Small intestine (tissue), 7 donors: ENCODE measurements around the gene TMEM132C. TPM values are rescaled to one million over a fixed set of nuclear protein-coding genes. Genes with fewer than 3 reads are reported as not detected.

ENCODE experiments used
- DNase-seq, 2 donors: peaks; one replicate each; pipeline versions ENCODE4 v3.0.0 to v3.0.0-alpha.2; 2013
- FAIRE-seq: peaks from 2 replicates; lab custom pipeline; 2012; peaks lifted over from hg19 to GRCh38; lab: Jason Lieb, UNC
- H3K27ac ChIP-seq, 3 donors: one replicate each; pipeline ENCODE4 v1.5.1; 2013; ENCODE audit warnings: low read length in 2 of 3, mild to moderate bottlenecking in 2 of 3, control low read depth in 1 of 3, inconsistent platforms in 1 of 3, low read depth in 1 of 3, moderate library complexity in 1 of 3
- H3K27me3 ChIP-seq, 3 donors: one replicate each; pipeline ENCODE4 v1.6.1; 2013; ENCODE audit warnings: low read length in 3 of 3, inconsistent platforms in 1 of 3; ENCODE audit not compliant: control insufficient read depth in 3 of 3, insufficient read depth in 3 of 3
- H3K36me3 ChIP-seq, 3 donors: one replicate each; pipeline ENCODE4 v1.6.1; 2013; ENCODE audit warnings: low read length in 3 of 3, inconsistent platforms in 1 of 3, low read depth in 1 of 3, mild to moderate bottlenecking in 1 of 3, moderate library complexity in 1 of 3; ENCODE audit not compliant: control insufficient read depth in 3 of 3, insufficient read depth in 2 of 3
- H3K4me1 ChIP-seq, 3 donors: one replicate each; pipeline ENCODE4 v1.6.1; 2013; ENCODE audit warnings: low read length in 2 of 3, inconsistent platforms in 1 of 3, low read depth in 1 of 3, mild to moderate bottlenecking in 1 of 3, moderate library complexity in 1 of 3; ENCODE audit not compliant: control insufficient read depth in 3 of 3, insufficient read depth in 2 of 3
- H3K4me3 ChIP-seq, 3 donors: one replicate each; pipeline ENCODE4 v1.5.1; 2013; ENCODE audit warnings: low read length in 3 of 3, control low read depth in 1 of 3, inconsistent platforms in 1 of 3, low read depth in 1 of 3, mild to moderate bottlenecking in 1 of 3, moderate library complexity in 1 of 3
- H3K9me3 ChIP-seq, 2 donors: one replicate each; pipeline ENCODE4 v1.6.1; 2013; ENCODE audit warnings: low read depth in 1 of 2, low read length in 1 of 2; ENCODE audit not compliant: control insufficient read depth in 2 of 2, insufficient read depth in 1 of 2
- WGBS, 3 donors: extraction: QIAGEN DNeasy Blood & Tissue Kit; methylation state at CpG; one replicate each; pipeline ENCODE4 v1.1.7; 2013; 5-methylcytosine and 5-hydroxymethylcytosine counted together
- polyA plus RNA-seq, 4 donors: library from polyadenylated mRNA; stranded (reverse) in 3 of 4; unstranded in 1 of 4; fragments of 200-250 nt in 3 of 4; fragments of 120-200 nt in 1 of 4; gene quantifications; one replicate each; pipeline versions ENCODE4 v1.2.1 to v1.2.3, GENCODE V29; 2013
- donor health status: healthy with polysubstance abuse.
- donor health status: control.
- donor health status: control.
- donor health status: Bipolar disorder and iron deficiency.
- donor health status: healthy.

TMEM132C gene
- polyA plus RNA-seq, 4 donors = 0.27 to 3.2 (median 0.27) TPM; not detected in 1

DNA sequence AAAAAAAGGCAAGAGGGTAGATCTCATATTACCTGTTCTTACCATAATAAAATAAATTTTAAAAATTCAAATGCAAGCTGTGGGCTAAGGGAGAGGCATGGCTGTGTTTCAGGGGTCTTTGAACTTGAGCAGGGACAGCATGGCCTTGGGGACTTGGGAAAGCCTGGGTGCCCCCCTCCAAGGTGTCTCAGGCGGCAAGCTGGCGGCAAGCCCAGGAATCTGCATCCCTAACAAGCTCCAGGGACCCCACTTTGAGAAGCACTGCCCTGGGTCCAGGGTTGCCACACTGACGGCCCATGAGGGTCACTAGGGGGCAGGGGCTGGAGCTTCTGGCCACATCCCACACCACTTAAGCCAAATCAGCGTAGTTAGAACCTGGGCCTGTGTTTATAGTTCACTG lies 363.0 kb downstream of the TMEM132C start:
- no peaks in the 10 kb centered on the region for H3K36me3 ChIP-seq
- no peaks in the 10 kb centered on the region for H3K4me1 ChIP-seq
- 86 to 87% (median 87%) methylated on average over 4 of the region's 4 CpGs for WGBS, 3 donors
- no peak overlapping the region for H3K4me3 ChIP-seq
- no peak overlapping the region for H3K27ac ChIP-seq
- DNase-seq (no peak), FAIRE-seq (no peak)
- no peaks in the 10 kb centered on the region for H3K27me3 ChIP-seq
- no peaks in the 10 kb centered on the region for H3K9me3 ChIP-seq

- Histone ChIP-seq H3K27ac (no peak overlapping the region), H3K4me1 (no peaks in the 10 kb centered on the region), H3K27me3 (no peaks in the 10 kb centered on the region), H3K4me3 (no peak overlapping the region), H3K36me3 (no peaks in the 10 kb centered on the region), H3K9me3 (no peaks in the 10 kb centered on the region)
- FAIRE-seq (no peak), DNase-seq (peak; percentile 46 to 62)
- WGBS, 3 donors = 33 to 66% (median 51%) methylated on average over 7 of the region's 7 CpGs
Measured at GRCh38 chr12:128637642-128638606, 371.0 kb downstream of the TMEM132C start.

- FAIRE-seq = no peak
- H3K9me3 ChIP-seq = no peaks in the 10 kb centered on the region
- H3K36me3 ChIP-seq = no peaks in the 10 kb centered on the region
- no peak overlapping the region for H3K27ac ChIP-seq
- DNase-seq = no peak
- H3K4me3 ChIP-seq = no peak overlapping the region
- H3K27me3 ChIP-seq = no peaks in the 10 kb centered on the region
- H3K4me1 ChIP-seq = no peaks in the 10 kb centered on the region
Measured at GRCh38 chr12:128639089-128639488, 372.1 kb downstream of the TMEM132C start.

DNA sequence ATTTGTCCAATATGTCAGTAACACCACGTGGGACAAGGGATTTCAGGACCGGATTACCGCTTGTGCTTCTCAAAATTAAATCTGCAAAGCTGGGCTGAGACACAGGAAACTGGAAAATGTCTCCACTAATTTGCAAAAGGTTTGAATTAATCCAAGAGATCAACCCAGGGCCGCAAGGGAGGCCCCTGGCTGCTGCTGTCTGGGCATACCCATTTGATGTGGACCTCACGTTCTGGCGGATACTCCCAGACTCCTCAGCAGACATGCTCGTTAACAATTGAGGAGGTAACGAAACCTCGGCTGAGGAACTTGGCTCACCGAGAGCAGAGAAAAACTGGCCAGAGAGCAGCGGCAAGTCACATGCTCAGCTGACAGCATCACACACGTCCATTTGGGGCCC lies 376.2 kb downstream of the TMEM132C start:
- no peak for FAIRE-seq
- DNase-seq = no peak
- Histone ChIP-seq H3K27me3 (no peaks in the 10 kb centered on the region), H3K27ac (no peak overlapping the region), H3K4me1 (no peaks in the 10 kb centered on the region), H3K4me3 (no peak overlapping the region), H3K9me3 (no peaks in the 10 kb centered on the region), H3K36me3 (no peaks in the 10 kb centered on the region)
- 71 to 85% (median 84%) methylated on average over 12 of the region's 12 CpGs for whole genome bisulfite sequencing, 3 donors

DNA sequence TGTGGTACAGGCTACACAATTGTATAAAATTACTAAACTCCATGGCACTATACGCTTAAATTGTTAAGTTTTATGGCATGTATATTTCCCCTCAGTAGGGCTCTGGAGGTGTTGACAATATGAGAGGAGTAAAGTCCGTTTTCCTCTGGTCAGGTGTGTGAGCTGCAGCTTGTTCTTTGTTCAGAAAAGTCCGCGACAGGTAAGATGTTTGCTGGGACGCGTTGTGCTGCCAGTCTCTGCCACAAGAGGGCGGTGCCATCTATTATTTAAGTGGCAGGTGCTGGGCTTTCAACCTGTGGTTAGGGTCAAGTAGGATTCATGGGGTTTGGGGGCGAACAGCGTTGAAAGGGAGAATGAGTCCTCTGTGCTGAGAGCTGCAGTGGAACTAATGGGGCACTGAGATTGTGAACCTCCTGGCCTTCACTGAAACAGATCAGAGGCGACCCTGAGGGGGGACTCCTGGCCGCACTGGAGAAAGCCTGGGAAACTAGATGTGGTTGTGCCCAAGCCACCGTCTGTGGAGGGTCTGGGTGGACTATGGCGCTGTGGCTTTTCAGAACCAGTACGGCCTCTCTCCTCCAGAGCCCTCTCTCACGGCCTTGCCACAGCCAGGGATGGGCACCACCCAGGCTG lies 377.8 kb downstream of the TMEM132C start:
- WGBS, 3 donors = 37 to 53% (median 43%) methylated on average over 15 of the region's 15 CpGs
- FAIRE-seq (no peak), DNase-seq (peak; percentile 87 to 88)
- Histone ChIP-seq H3K4me3 (no peak overlapping the region), H3K27me3 (no peaks in the 10 kb centered on the region), H3K36me3 (no peaks in the 10 kb centered on the region), H3K4me1 (no peaks in the 10 kb centered on the region), H3K27ac (no peak overlapping the region), H3K9me3 (peaks cover 0 to 4% of the 10 kb centered on the region in 2 donors)

GRCh38 chr12:128649902-128650301 lies 382.9 kb downstream of the TMEM132C start:
- WGBS, 3 donors = 5 to 29% (median 11%) methylated on average over 1 of the region's 1 CpG
- DNase-seq (no peak), FAIRE-seq (no peak)
- no peaks in the 10 kb centered on the region for H3K4me1 ChIP-seq
- H3K4me3 ChIP-seq = no peak overlapping the region
- H3K27ac ChIP-seq = no peak overlapping the region
- peaks cover 0 to 2% (median 0%) of the 10 kb centered on the region in 3 donors for H3K27me3 ChIP-seq
- no peaks in the 10 kb centered on the region for H3K36me3 ChIP-seq
- peaks cover 0 to 4% of the 10 kb centered on the region in 2 donors for H3K9me3 ChIP-seq

GRCh38 chr12:128652136-128652751 lies 385.3 kb downstream of the TMEM132C start:
- H3K4me1 ChIP-seq = no peaks in the 10 kb centered on the region
- peaks cover 0 to 4% of the 10 kb centered on the region in 2 donors for H3K9me3 ChIP-seq
- peaks cover 0 to 2% (median 0%) of the 10 kb centered on the region in 3 donors for H3K27me3 ChIP-seq
- FAIRE-seq = no peak
- 71 to 77% (median 75%) methylated on average over 17 of the region's 17 CpGs for WGBS, 3 donors
- DNase-seq = no peak
- H3K36me3 ChIP-seq = no peaks in the 10 kb centered on the region
- H3K4me3 ChIP-seq = no peak overlapping the region
- H3K27ac ChIP-seq = no peak overlapping the region

- Histone ChIP-seq H3K9me3 (no peaks in the 10 kb centered on the region), H3K27ac (no peak overlapping the region), H3K4me3 (no peak overlapping the region), H3K36me3 (no peaks in the 10 kb centered on the region), H3K4me1 (no peaks in the 10 kb centered on the region), H3K27me3 (peaks cover 0 to 2% (median 0%) of the 10 kb centered on the region in 3 donors)
- DNase-seq (no peak), FAIRE-seq (no peak)
- WGBS, 3 donors = 76 to 85% (median 79%) methylated on average over 8 of the region's 8 CpGs
Measured at GRCh38 chr12:128654468-128654867, 387.5 kb downstream of the TMEM132C start.
